ENCODE measurements around the gene CHST8. TPM values are rescaled to one million over a fixed set of nuclear protein-coding genes. Genes with fewer than 3 reads are reported as not detected.

Gene CHST8
- total RNA-seq, 1 donor from 2014 or later, result 3.2 TPM

- Histone ChIP-seq H3K36me3 (no peaks in the 10 kb centered on the region), H3K27me3 (no peaks in the 10 kb centered on the region), H3K4me1 (no peaks in the 10 kb centered on the region), H3K4me3 (no peak overlapping the region), H3K27ac (no peak overlapping the region), H3K9me3 (no peaks in the 10 kb centered on the region)
- no peak for DNase-seq (ENCODE audit: extremely low spot score in 2 of 2)
- TF ChIP-seq CTCF (IDR thresholded peaks at IDR 0.05) (no peak), POLR2A (IDR thresholded peaks at IDR 0.05) (no peak), POLR2AphosphoS5 (IDR thresholded peaks at IDR 0.05; ENCODE audit: insufficient read depth in 1 of 2, low read depth in 1 of 2) (no peak)
- intact Hi-C loops (cut with DNase I), result no loop called here
Observed at GRCh38 chr19:33676999-33677665, 55.4 kb downstream of the CHST8 start.

GRCh38 chr19:33677745-33678426 lies 56.1 kb downstream of the CHST8 start:
- Histone ChIP-seq H3K4me3 (no peak overlapping the region), H3K27me3 (no peaks in the 10 kb centered on the region), H3K4me1 (no peaks in the 10 kb centered on the region), H3K36me3 (no peaks in the 10 kb centered on the region), H3K27ac (no peak overlapping the region), H3K9me3 (no peaks in the 10 kb centered on the region)
- no peak for DNase-seq (ENCODE audit: extremely low spot score in 2 of 2)
- intact Hi-C loops (cut with DNase I), result no loop called here
- TF ChIP-seq POLR2A (IDR thresholded peaks at IDR 0.05), result no peak
- TF ChIP-seq CTCF (IDR thresholded peaks at IDR 0.05), result no peak
- no peak for TF ChIP-seq POLR2AphosphoS5 (IDR thresholded peaks at IDR 0.05; ENCODE audit: insufficient read depth in 1 of 2, low read depth in 1 of 2)

GRCh38 chr19:33678796-33679585 lies 57.2 kb downstream of the CHST8 start:
- no peak for TF ChIP-seq POLR2AphosphoS5 (IDR thresholded peaks at IDR 0.05; ENCODE audit: insufficient read depth in 1 of 2, low read depth in 1 of 2)
- TF ChIP-seq POLR2A (IDR thresholded peaks at IDR 0.05), result no peak
- TF ChIP-seq CTCF (IDR thresholded peaks at IDR 0.05), result no peak
- H3K4me1 ChIP-seq, result no peaks in the 10 kb centered on the region
- intact Hi-C loops (cut with DNase I), result no loop called here
- no peaks in the 10 kb centered on the region for H3K36me3 ChIP-seq
- no peak overlapping the region for H3K4me3 ChIP-seq
- H3K27me3 ChIP-seq, result no peaks in the 10 kb centered on the region
- H3K9me3 ChIP-seq, result no peaks in the 10 kb centered on the region
- no peak for DNase-seq (ENCODE audit: extremely low spot score in 2 of 2)
- H3K27ac ChIP-seq, result no peak overlapping the region

GRCh38 chr19:33679696-33680095 lies 57.9 kb downstream of the CHST8 start:
- intact Hi-C loops (cut with DNase I), result no loop called here
- Histone ChIP-seq H3K4me3 (no peak overlapping the region), H3K9me3 (no peaks in the 10 kb centered on the region), H3K4me1 (no peaks in the 10 kb centered on the region), H3K27ac (no peak overlapping the region), H3K27me3 (no peaks in the 10 kb centered on the region), H3K36me3 (no peaks in the 10 kb centered on the region)
- TF ChIP-seq POLR2AphosphoS5 (IDR thresholded peaks at IDR 0.05; ENCODE audit: insufficient read depth in 1 of 2, low read depth in 1 of 2) (no peak), POLR2A (IDR thresholded peaks at IDR 0.05) (no peak), CTCF (IDR thresholded peaks at IDR 0.05) (no peak)
- no peak for DNase-seq (ENCODE audit: extremely low spot score in 2 of 2)
